ENCODE results near the gene LYVE1.

LYVE1 gene

DNA sequence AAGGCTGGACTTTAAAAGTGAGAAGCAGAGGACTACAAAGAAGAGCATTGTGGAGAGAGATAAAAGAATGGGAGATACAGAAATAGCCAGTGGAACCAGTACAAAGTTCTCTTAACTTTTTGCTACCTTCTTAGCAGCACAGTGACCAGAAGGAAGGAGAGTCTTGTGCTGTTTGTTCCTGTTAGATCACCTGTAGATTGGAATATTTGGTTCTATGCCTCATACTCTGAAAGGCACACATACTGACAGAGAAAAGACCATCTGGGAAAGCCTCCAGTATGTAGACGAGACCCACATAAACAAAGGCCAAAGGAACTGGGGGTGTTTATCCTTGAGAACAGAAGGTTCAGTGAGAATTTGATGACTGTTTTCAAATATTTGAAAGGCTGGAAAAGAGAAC lies 46.2 kb downstream of the LYVE1 start:
- Histone ChIP-seq H2AFZ (ENCODE audit: low read length, unreplicated experiment) (no peak overlapping the region), H3K4me3 (ENCODE audit: low read depth, low read length) (no peak overlapping the region), H3K27ac (ENCODE audit: low read depth, low read length) (no peak overlapping the region), H3K27me3 (ENCODE audit: insufficient read depth, low read length) (no peaks in the 10 kb centered on the region), H3K79me2 (ENCODE audit: control insufficient read depth, insufficient read depth, low read length, unreplicated experiment) (no peaks in the 10 kb centered on the region), H3K36me3 (ENCODE audit: insufficient read depth, low read length) (peaks cover 19% of the 10 kb centered on the region), H3K4me1 (ENCODE audit: control insufficient read depth, insufficient read depth, low read length, unreplicated experiment) (peaks cover 7% of the 10 kb centered on the region)

- Histone ChIP-seq H3K4me1 (ENCODE audit: control insufficient read depth, insufficient read depth, low read length, unreplicated experiment) (no peaks in the 10 kb centered on the region), H3K4me3 (ENCODE audit: low read depth, low read length) (no peak overlapping the region), H3K27ac (ENCODE audit: low read depth, low read length) (no peak overlapping the region), H3K36me3 (ENCODE audit: insufficient read depth, low read length) (peaks cover 16% of the 10 kb centered on the region; the same call in 1 of the 2 replicates), H3K27me3 (ENCODE audit: insufficient read depth, low read length) (no peaks in the 10 kb centered on the region), H3K79me2 (ENCODE audit: control insufficient read depth, insufficient read depth, low read length, unreplicated experiment) (no peaks in the 10 kb centered on the region), H2AFZ (ENCODE audit: low read length, unreplicated experiment) (no peak overlapping the region)
These were observed 47.9 kb downstream of the LYVE1 start for GRCh38 chr11:10520562-10520961.

- H2AFZ ChIP-seq (ENCODE audit: low read length, unreplicated experiment) = no peak overlapping the region
- H3K4me3 ChIP-seq (ENCODE audit: low read depth, low read length) = no peak overlapping the region
- no peaks in the 10 kb centered on the region for H3K27me3 ChIP-seq (ENCODE audit: insufficient read depth, low read length)
- H3K4me1 ChIP-seq (ENCODE audit: control insufficient read depth, insufficient read depth, low read length, unreplicated experiment) = peaks cover 9% of the 10 kb centered on the region
- H3K36me3 ChIP-seq (ENCODE audit: insufficient read depth, low read length) = peaks cover 13% of the 10 kb centered on the region; the same call in 1 of the 2 replicates
- H3K27ac ChIP-seq (ENCODE audit: low read depth, low read length) = no peak overlapping the region
- no peaks in the 10 kb centered on the region for H3K79me2 ChIP-seq (ENCODE audit: control insufficient read depth, insufficient read depth, low read length, unreplicated experiment)
These were observed 48.8 kb downstream of the LYVE1 start for GRCh38 chr11:10519630-10520029.

- Histone ChIP-seq H3K79me2 (ENCODE audit: control insufficient read depth, insufficient read depth, low read length, unreplicated experiment) (no peaks in the 10 kb centered on the region), H3K36me3 (ENCODE audit: insufficient read depth, low read length) (peaks cover 13% of the 10 kb centered on the region; the same call in 1 of the 2 replicates), H3K27ac (ENCODE audit: low read depth, low read length) (no peak overlapping the region), H3K27me3 (ENCODE audit: insufficient read depth, low read length) (no peaks in the 10 kb centered on the region), H3K4me3 (ENCODE audit: low read depth, low read length) (no peak overlapping the region), H3K4me1 (ENCODE audit: control insufficient read depth, insufficient read depth, low read length, unreplicated experiment) (peaks cover 15% of the 10 kb centered on the region), H2AFZ (ENCODE audit: low read length, unreplicated experiment) (no peak overlapping the region)
These were observed 49.6 kb downstream of the LYVE1 start for GRCh38 chr11:10518891-10519290.

DNA sequence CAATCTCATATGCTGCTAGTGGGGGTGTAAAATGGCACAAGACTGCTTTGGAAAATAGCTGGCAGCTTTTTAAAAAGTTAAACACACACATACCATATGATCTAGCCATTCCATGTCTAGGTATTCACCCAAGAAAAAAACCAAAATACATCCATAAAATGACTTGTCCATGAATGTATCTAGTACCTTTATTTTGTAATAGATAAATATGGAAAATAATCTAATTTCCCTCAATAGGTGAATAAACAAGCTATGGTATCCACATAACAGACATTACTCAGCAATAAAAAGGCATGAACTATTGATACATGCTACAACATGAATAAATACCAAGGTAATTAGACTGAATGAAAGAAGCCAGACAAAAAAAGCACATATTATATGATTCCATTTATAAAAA lies 50.3 kb downstream of the LYVE1 start:
- peaks cover 5% of the 10 kb centered on the region; the same call in 1 of the 2 replicates for H3K36me3 ChIP-seq (ENCODE audit: insufficient read depth, low read length)
- no peaks in the 10 kb centered on the region for H3K79me2 ChIP-seq (ENCODE audit: control insufficient read depth, insufficient read depth, low read length, unreplicated experiment)
- no peak overlapping the region for H3K27ac ChIP-seq (ENCODE audit: low read depth, low read length)
- peaks cover 15% of the 10 kb centered on the region for H3K4me1 ChIP-seq (ENCODE audit: control insufficient read depth, insufficient read depth, low read length, unreplicated experiment)
- H3K27me3 ChIP-seq (ENCODE audit: insufficient read depth, low read length) = no peaks in the 10 kb centered on the region
- no peak overlapping the region for H3K4me3 ChIP-seq (ENCODE audit: low read depth, low read length)
- no peak overlapping the region for H2AFZ ChIP-seq (ENCODE audit: low read length, unreplicated experiment)

GRCh38 chr11:10515418-10515817 lies 53.0 kb downstream of the LYVE1 start:
- Histone ChIP-seq H3K4me1 (ENCODE audit: control insufficient read depth, insufficient read depth, low read length, unreplicated experiment) (peaks cover 15% of the 10 kb centered on the region), H3K36me3 (ENCODE audit: insufficient read depth, low read length) (0 out of 2 replicates have a peak, but pooled peaks cover 5% of the 10 kb centered on the region), H3K27me3 (ENCODE audit: insufficient read depth, low read length) (no peaks in the 10 kb centered on the region), H2AFZ (ENCODE audit: low read length, unreplicated experiment) (no peak overlapping the region), H3K27ac (ENCODE audit: low read depth, low read length) (peak overlapping the region; percentile 61; the same call in 1 of the 2 replicates), H3K79me2 (ENCODE audit: control insufficient read depth, insufficient read depth, low read length, unreplicated experiment) (no peaks in the 10 kb centered on the region), H3K4me3 (ENCODE audit: low read depth, low read length) (no peak overlapping the region)

- Histone ChIP-seq H2AFZ (ENCODE audit: low read length, unreplicated experiment) (no peak overlapping the region), H3K4me3 (ENCODE audit: low read depth, low read length) (no peak overlapping the region), H3K36me3 (ENCODE audit: insufficient read depth, low read length) (0 out of 2 replicates have a peak, but pooled peaks cover 3% of the 10 kb centered on the region), H3K27ac (ENCODE audit: low read depth, low read length) (peak overlapping the region; percentile 61), H3K27me3 (ENCODE audit: insufficient read depth, low read length) (no peaks in the 10 kb centered on the region), H3K79me2 (ENCODE audit: control insufficient read depth, insufficient read depth, low read length, unreplicated experiment) (no peaks in the 10 kb centered on the region), H3K4me1 (ENCODE audit: control insufficient read depth, insufficient read depth, low read length, unreplicated experiment) (peaks cover 15% of the 10 kb centered on the region)
These were observed 53.8 kb downstream of the LYVE1 start for GRCh38 chr11:10514709-10515108.

DNA sequence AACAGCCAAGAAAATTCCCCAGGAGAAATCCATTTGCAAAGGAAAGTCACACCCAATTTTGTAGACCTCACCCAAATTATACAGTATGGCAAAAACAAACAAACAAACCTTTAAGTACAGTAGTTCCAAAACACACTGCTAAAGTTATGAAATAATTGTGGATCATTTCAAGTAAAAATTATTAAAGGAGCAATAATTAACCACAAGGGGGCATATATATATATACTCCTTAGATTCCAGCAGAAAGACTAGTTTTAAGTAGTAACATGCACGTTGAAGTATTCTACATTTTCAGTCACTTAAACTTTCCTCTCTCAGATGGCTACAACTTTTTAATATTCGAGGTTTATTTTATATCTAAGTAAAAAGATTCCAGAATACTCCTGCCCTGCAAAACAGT lies 54.3 kb downstream of the LYVE1 start:
- Histone ChIP-seq H3K27me3 (ENCODE audit: insufficient read depth, low read length) (no peaks in the 10 kb centered on the region), H2AFZ (ENCODE audit: low read length, unreplicated experiment) (no peak overlapping the region), H3K79me2 (ENCODE audit: control insufficient read depth, insufficient read depth, low read length, unreplicated experiment) (no peaks in the 10 kb centered on the region), H3K36me3 (ENCODE audit: insufficient read depth, low read length) (no peaks in the 10 kb centered on the region), H3K4me3 (ENCODE audit: low read depth, low read length) (no peak overlapping the region), H3K4me1 (ENCODE audit: control insufficient read depth, insufficient read depth, low read length, unreplicated experiment) (peaks cover 15% of the 10 kb centered on the region), H3K27ac (ENCODE audit: low read depth, low read length) (peak overlapping the region; percentile 61)

DNA sequence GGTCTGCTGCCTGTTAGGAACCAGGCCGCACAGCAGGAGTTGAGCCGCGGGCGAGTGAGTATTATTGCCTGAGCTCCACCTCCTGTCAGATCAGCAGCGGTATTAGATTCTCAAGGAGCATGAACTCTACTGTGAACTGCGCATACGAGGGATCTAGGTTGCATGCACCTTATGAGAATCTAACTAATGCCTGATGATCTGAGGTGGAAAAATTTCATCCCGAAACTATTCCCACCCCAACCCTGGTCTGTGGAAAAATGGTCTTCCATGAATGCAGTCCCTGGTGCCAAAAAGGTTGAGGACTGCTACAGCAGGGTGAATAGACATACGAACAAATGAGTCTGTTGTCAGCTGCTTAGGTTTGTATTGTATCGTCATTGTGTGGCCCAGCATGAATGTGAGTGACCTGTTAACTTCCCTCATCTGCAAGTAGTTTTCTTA lies 57.3 kb downstream of the LYVE1 start:
- H3K79me2 ChIP-seq (ENCODE audit: control insufficient read depth, insufficient read depth, low read length, unreplicated experiment) = no peaks in the 10 kb centered on the region
- H3K27ac ChIP-seq (ENCODE audit: low read depth, low read length) = no peak overlapping the region
- H3K4me3 ChIP-seq (ENCODE audit: low read depth, low read length) = no peak overlapping the region
- H3K27me3 ChIP-seq (ENCODE audit: insufficient read depth, low read length) = no peaks in the 10 kb centered on the region
- H3K36me3 ChIP-seq (ENCODE audit: insufficient read depth, low read length) = peaks cover 2% of the 10 kb centered on the region; the same call in 1 of the 2 replicates
- peaks cover 15% of the 10 kb centered on the region for H3K4me1 ChIP-seq (ENCODE audit: control insufficient read depth, insufficient read depth, low read length, unreplicated experiment)
- no peak overlapping the region for H2AFZ ChIP-seq (ENCODE audit: low read length, unreplicated experiment)

Measured in ACC112 (cell line).